ENCODE data around the gene DTX1.

DNA sequence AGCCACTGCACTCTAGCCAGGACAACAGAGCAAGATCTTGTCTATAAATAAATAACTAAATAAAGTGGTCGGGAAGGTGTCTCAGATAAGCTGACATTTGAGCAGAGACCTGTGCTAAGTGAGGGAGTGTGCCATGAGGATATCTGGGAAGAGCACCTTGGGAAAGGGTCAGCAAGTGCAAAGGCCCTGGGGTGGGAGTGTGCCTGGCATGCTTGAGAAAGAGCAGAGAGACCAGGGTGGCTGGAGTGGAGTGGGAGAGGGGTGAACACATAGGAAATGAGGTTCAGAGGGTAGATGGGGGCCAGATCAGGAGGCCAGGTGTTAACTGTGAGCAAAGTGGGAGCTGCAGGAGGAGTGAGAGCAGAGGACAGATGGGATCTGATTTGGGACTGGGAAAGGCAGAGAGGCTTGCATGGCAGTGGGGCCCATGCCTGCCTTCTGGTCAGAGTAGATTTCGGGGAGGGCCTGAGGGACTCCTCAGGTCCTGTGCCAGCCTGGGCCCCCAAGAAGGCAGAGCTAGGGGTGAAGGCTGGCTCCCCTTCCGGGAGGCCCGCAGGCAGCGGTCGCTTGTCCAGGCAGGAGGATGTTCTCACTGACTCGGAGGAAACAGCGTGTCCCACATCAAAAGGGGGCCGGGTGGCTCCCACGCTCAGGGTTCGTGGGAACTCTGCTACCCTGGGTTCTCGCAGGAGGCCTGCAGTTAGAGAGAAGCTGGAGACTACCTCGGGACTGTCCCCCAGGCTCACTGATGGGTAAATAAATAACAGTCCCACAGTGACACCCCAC lies 32.6 kb downstream of the DTX1 start:
- TF ChIP-seq, protein P1, sequence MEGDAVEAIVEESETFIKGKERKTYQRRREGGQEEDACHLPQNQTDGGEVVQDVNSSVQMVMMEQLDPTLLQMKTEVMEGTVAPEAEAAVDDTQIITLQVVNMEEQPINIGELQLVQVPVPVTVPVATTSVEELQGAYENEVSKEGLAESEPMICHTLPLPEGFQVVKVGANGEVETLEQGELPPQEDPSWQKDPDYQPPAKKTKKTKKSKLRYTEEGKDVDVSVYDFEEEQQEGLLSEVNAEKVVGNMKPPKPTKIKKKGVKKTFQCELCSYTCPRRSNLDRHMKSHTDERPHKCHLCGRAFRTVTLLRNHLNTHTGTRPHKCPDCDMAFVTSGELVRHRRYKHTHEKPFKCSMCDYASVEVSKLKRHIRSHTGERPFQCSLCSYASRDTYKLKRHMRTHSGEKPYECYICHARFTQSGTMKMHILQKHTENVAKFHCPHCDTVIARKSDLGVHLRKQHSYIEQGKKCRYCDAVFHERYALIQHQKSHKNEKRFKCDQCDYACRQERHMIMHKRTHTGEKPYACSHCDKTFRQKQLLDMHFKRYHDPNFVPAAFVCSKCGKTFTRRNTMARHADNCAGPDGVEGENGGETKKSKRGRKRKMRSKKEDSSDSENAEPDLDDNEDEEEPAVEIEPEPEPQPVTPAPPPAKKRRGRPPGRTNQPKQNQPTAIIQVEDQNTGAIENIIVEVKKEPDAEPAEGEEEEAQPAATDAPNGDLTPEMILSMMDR (conservative IDR thresholded peaks at IDR 0.05; ENCODE audit: low read depth, low read length) = no peak
- TF ChIP-seq EZH2 (IDR thresholded peaks at IDR 0.05; ENCODE audit: borderline replicate concordance, low read depth, low read length, poor library complexity, severe bottlenecking) = no peak
